Measurements from ENCODE around the gene C9orf78. TPM values are rescaled to one million over a fixed set of nuclear protein-coding genes. Genes with fewer than 3 reads are reported as not detected.

Gene C9orf78
- total and polyA plus RNA-seq, 4 donors = 31.1 to 84.2 (median 50.9) TPM

GRCh38 chr9:129841071-129841470 lies 6.0 kb upstream of the C9orf78 start:
- no peak overlapping the region for H3K4me3 ChIP-seq (ENCODE audit: low read depth in 1 of 3, low read length in 3 of 3)
- no peaks in the 10 kb centered on the region for H3K27me3 ChIP-seq (ENCODE audit: control insufficient read depth in 4 of 4, insufficient read depth in 4 of 4, low read length in 3 of 4)
- no peaks in the 10 kb centered on the region for H3K9me3 ChIP-seq (ENCODE audit: control insufficient read depth in 4 of 4, low read length in 3 of 4)
- H3K27ac ChIP-seq (ENCODE audit: low read depth in 1 of 2, low read length in 2 of 2) = no peak overlapping the region
- H3K9ac ChIP-seq (ENCODE audit: low read depth in 1 of 2, low read length in 2 of 2) = no peak overlapping the region
- WGBS = 85% methylated on average over 4 of the region's 4 CpGs
- no peak for TF ChIP-seq ATF3 (IDR thresholded peaks at IDR 0.05)
- no peak for TF ChIP-seq HNF4G (IDR thresholded peaks at IDR 0.05)
- TF ChIP-seq FOXA2 (IDR thresholded peaks at IDR 0.05) = no peak
- TF ChIP-seq RXRA (IDR thresholded peaks at IDR 0.05) = no peak
- TF ChIP-seq REST (IDR thresholded peaks at IDR 0.05) = no peak
- no peak for TF ChIP-seq NR2F2 (IDR thresholded peaks at IDR 0.05)
- no peak for TF ChIP-seq MAX (IDR thresholded peaks at IDR 0.05)
- no peak for TF ChIP-seq ZBTB33 (IDR thresholded peaks at IDR 0.05)
- no peak for TF ChIP-seq HNF4A (conservative IDR thresholded peaks at IDR 0.05)
- TF ChIP-seq JUND (IDR thresholded peaks at IDR 0.05) = no peak
- no peak for DNase-seq (ENCODE audit: low spot score)
- H3K36me3 ChIP-seq (ENCODE audit: control insufficient read depth in 4 of 4, insufficient read depth in 3 of 4, low read depth in 1 of 4, low read length in 3 of 4) = peaks cover 0 to 2% (median 0%) of the 10 kb centered on the region in 4 donors
- peaks cover 0 to 9% (median 7%) of the 10 kb centered on the region in 4 donors for H3K4me1 ChIP-seq (ENCODE audit: control insufficient read depth in 4 of 4, insufficient read depth in 4 of 4, low read length in 3 of 4)

GRCh38 chr9:129840034-129840433 lies 5.0 kb upstream of the C9orf78 start:
- H3K36me3 ChIP-seq (ENCODE audit: control insufficient read depth in 4 of 4, insufficient read depth in 3 of 4, low read depth in 1 of 4, low read length in 3 of 4) = peaks cover 0 to 2% (median 0%) of the 10 kb centered on the region in 4 donors
- H3K4me1 ChIP-seq (ENCODE audit: control insufficient read depth in 4 of 4, insufficient read depth in 4 of 4, low read length in 3 of 4) = peaks cover 0 to 12% (median 11%) of the 10 kb centered on the region in 4 donors
- no peaks in the 10 kb centered on the region for H3K9me3 ChIP-seq (ENCODE audit: control insufficient read depth in 4 of 4, low read length in 3 of 4)
- no peak overlapping the region for H3K27ac ChIP-seq (ENCODE audit: low read depth in 1 of 2, low read length in 2 of 2)
- TF ChIP-seq FOXA2 (IDR thresholded peaks at IDR 0.05) (no peak), SP1 (IDR thresholded peaks at IDR 0.05) (no peak), HNF4A (conservative IDR thresholded peaks at IDR 0.05) (no peak), JUND (IDR thresholded peaks at IDR 0.05) (no peak), ATF3 (IDR thresholded peaks at IDR 0.05) (no peak), FOXA1 (IDR thresholded peaks at IDR 0.05) (no peak), YY1 (IDR thresholded peaks at IDR 0.05) (no peak), MAX (IDR thresholded peaks at IDR 0.05) (no peak), TAF1 (conservative IDR thresholded peaks at IDR 0.05) (no peak), GABPA (IDR thresholded peaks at IDR 0.05 in 1 of 2, conservative IDR thresholded peaks at IDR 0.05 in 1 of 2) (no peak), HNF4G (IDR thresholded peaks at IDR 0.05) (no peak), ZBTB33 (IDR thresholded peaks at IDR 0.05) (no peak)
- 90% methylated on average over 8 of the region's 8 CpGs for WGBS
- no peak for DNase-seq (ENCODE audit: low spot score)
- no peak overlapping the region for H3K9ac ChIP-seq (ENCODE audit: low read depth in 1 of 2, low read length in 2 of 2)
- no peak overlapping the region for H3K4me3 ChIP-seq (ENCODE audit: low read depth in 1 of 3, low read length in 3 of 3)
- no peaks in the 10 kb centered on the region for H3K27me3 ChIP-seq (ENCODE audit: control insufficient read depth in 4 of 4, insufficient read depth in 4 of 4, low read length in 3 of 4)

Data from liver (tissue), 9 donors.